Neural progenitor cell (in vitro differentiated cells): ENCODE data around the gene MAP3K1. TPM values are rescaled to one million over a fixed set of nuclear protein-coding genes. Genes with fewer than 3 reads are reported as not detected.

ENCODE experiments used
- DNase-seq: peaks from one replicate; pipeline ENCODE4 v3.0.0-alpha.2; 2016; ENCODE audit warnings: low spot score
- H2AFZ ChIP-seq: fragments of 200-600 bp; sonication (generic); replicated peaks from 2 replicates; pipeline ENCODE4 v1.6.1; 2016; ENCODE audit warnings: antibody characterized with exemption
- H3F3A ChIP-seq: fragments of 200-600 bp; sonication (generic); 2 replicates; pipeline ENCODE4 v1.6.1; 2016; ENCODE audit warnings: antibody characterized with exemption, low read depth
- H3K27ac ChIP-seq: fragments of 200-600 bp; sonication (generic); 2 replicates; pipeline ENCODE4 v1.5.1; 2016; ENCODE audit warnings: mild to moderate bottlenecking
- H3K27me3 ChIP-seq: fragments of 200-600 bp; sonication (generic); 2 replicates; pipeline ENCODE4 v1.6.1; 2016; ENCODE audit warnings: mild to moderate bottlenecking, moderate library complexity
- H3K36me3 ChIP-seq: fragments of 200-600 bp; sonication (generic); 2 replicates; pipeline ENCODE4 v1.5.1; 2016
- H3K4me1 ChIP-seq: fragments of 200-600 bp; sonication (generic); 2 replicates; pipeline ENCODE4 v1.6.1; 2016; ENCODE audit warnings: mixed run types
- H3K4me2 ChIP-seq: fragments of 200-600 bp; sonication (generic); 2 replicates; pipeline ENCODE4 v1.6.1; 2016
- H3K4me3 ChIP-seq: fragments of 200-600 bp; sonication (generic); 2 replicates; pipeline ENCODE4 v1.5.1; 2016
- H3K79me2 ChIP-seq: fragments of 200-600 bp; sonication (generic); 2 replicates; pipeline ENCODE4 v1.6.1; 2016; ENCODE audit warnings: low read depth
- H3K9ac ChIP-seq: fragments of 200-600 bp; sonication (generic); 2 replicates; pipeline ENCODE4 v1.6.1; 2016
- H3K9me3 ChIP-seq: fragments of 200-600 bp; sonication (generic); 2 replicates; pipeline ENCODE4 v1.5.1; 2016; ENCODE audit warnings: low read depth
- H4K20me1 ChIP-seq: fragments of 200-600 bp; sonication (generic); 2 replicates; pipeline ENCODE4 v1.6.1; 2016; ENCODE audit warnings: low read depth
- H3K27ac Mint-ChIP-seq: 3 replicates; pipeline ENCODE4 v1.8.0; 2021; ENCODE audit warnings: mixed read lengths
- H3K27me3 Mint-ChIP-seq: 2 replicates; pipeline ENCODE4 v1.8.0; 2022; ENCODE audit warnings: low read depth, mild to moderate bottlenecking, inconsistent platforms, moderate library complexity, mixed read lengths; ENCODE audit not compliant: insufficient read depth
- H3K36me3 Mint-ChIP-seq: 3 replicates; pipeline ENCODE4 v1.8.0; 2021; ENCODE audit warnings: mixed read lengths
- H3K4me1 Mint-ChIP-seq: 3 replicates; pipeline ENCODE4 v1.8.0; 2021; ENCODE audit warnings: mixed read lengths
- H3K4me3 Mint-ChIP-seq: 3 replicates; pipeline ENCODE4 v1.8.0; 2021; ENCODE audit warnings: mild to moderate bottlenecking, moderate library complexity, mixed read lengths
- H3K9me3 Mint-ChIP-seq: 3 replicates; pipeline ENCODE4 v1.8.0; 2020; ENCODE audit warnings: mixed read lengths
- EZH2 ChIP-seq: fragments of 200-600 bp; sonication (generic); IDR thresholded peaks from 2 replicates; pipeline ENCODE4 v1.6.1; 2017; ENCODE audit warnings: antibody characterized with exemption, mild to moderate bottlenecking, moderate library complexity
- EZH2phosphoT487 ChIP-seq: fragments of 200-600 bp; sonication (generic); IDR thresholded peaks from 2 replicates; pipeline ENCODE4 v1.6.1; 2017; ENCODE audit warnings: antibody characterized with exemption
- total RNA-seq: library from RNA; depleted of rRNA; stranded (reverse); fragments of >200 nt; gene quantifications from 2 replicates; pipeline ENCODE4 v1.2.3, GENCODE V29; 2015; ENCODE audit warnings: low replicate concordance
- TF ChIP-seq, protein P1 (sequence below): fragments of 200-600 bp; sonication (generic); IDR thresholded peaks from 2 replicates; pipeline ENCODE4 v1.5.1; 2017; ENCODE audit warnings: antibody characterized with exemption, mild to moderate bottlenecking

MAP3K1 gene
- total RNA-seq, 1 donor from 2014 or later = 22.2 TPM

DNA sequence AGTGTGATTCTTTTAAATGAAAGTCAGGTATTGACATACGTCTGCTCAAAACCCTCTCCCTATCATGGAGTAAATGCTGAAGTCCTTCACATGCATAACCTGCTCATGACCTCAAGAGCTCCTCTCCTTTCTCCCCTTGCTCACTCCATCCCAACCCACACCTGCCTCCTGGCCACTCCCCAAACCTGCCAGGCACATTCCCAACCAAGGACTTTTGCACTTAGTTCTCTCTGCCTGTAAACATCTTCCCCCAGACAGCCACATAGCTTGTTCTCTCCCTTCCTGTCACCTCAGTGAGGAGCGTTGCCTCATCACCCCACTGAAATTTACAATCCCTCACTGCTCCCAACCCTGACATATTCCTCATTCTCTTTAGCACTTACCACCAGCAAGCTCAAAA is 102.7 kb downstream of the MAP3K1 start:
- Histone ChIP-seq H3K9me3 (no peaks in the 10 kb centered on the region), H3K79me2 (peaks cover 23% of the 10 kb centered on the region), H3K4me2 (no peak overlapping the region), H3K4me1 (no peaks in the 10 kb centered on the region), H3K27ac (peak overlapping the region; percentile 47), H2AFZ (no peak overlapping the region), H3F3A (peaks cover 17% of the 10 kb centered on the region), H4K20me1 (no peaks in the 10 kb centered on the region), H3K9ac (no peak overlapping the region), H3K36me3 (peaks cover 22% of the 10 kb centered on the region), H3K4me3 (no peak overlapping the region), H3K27me3 (no peaks in the 10 kb centered on the region)
- no peak overlapping the region for H3K27ac Mint-ChIP-seq
- H3K27me3 Mint-ChIP-seq = no peaks in the 10 kb centered on the region
- peaks cover 15% of the 10 kb centered on the region for H3K36me3 Mint-ChIP-seq
- H3K4me3 Mint-ChIP-seq = no peak overlapping the region
- H3K4me1 Mint-ChIP-seq = no peaks in the 10 kb centered on the region
- TF ChIP-seq EZH2phosphoT487 (no peak), EZH2 (no peak)
- TF ChIP-seq, protein P1, sequence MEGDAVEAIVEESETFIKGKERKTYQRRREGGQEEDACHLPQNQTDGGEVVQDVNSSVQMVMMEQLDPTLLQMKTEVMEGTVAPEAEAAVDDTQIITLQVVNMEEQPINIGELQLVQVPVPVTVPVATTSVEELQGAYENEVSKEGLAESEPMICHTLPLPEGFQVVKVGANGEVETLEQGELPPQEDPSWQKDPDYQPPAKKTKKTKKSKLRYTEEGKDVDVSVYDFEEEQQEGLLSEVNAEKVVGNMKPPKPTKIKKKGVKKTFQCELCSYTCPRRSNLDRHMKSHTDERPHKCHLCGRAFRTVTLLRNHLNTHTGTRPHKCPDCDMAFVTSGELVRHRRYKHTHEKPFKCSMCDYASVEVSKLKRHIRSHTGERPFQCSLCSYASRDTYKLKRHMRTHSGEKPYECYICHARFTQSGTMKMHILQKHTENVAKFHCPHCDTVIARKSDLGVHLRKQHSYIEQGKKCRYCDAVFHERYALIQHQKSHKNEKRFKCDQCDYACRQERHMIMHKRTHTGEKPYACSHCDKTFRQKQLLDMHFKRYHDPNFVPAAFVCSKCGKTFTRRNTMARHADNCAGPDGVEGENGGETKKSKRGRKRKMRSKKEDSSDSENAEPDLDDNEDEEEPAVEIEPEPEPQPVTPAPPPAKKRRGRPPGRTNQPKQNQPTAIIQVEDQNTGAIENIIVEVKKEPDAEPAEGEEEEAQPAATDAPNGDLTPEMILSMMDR = no peak
- no peaks in the 10 kb centered on the region for H3K9me3 Mint-ChIP-seq
- DNase-seq = no peak

DNA sequence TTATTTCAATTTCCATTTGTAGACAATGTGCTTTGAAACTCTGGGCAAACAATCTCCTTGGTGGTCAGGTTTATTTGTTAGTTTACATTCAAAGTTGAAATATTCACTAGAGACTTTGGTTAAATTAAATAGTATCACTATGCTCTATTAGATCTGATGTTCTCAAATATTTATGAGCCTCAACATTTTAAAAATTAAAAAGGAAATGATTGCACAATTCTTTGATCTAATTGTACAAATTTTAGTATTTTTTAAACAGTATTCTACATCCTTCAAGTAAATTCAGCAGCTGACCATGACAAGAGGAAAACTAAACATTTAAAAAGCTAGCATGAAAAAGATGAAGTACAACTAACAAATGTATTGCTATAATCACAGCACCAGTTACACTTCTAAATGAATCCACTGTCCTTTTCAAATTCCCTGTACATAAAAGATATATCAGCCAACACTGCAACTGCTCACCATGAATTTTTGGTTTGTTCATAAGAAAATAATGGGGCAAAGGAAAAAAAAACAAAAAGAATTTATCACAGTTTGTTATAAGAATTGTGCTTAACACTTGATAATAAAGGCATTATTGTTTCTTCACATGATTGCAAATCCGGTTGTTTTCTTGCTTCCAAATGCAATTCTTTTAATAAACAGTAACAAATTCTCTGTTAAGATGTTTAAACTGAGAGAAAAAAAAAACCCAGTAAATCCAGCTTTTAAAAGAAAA is 104.8 kb downstream of the MAP3K1 start:
- no peaks in the 10 kb centered on the region for H3K9me3 ChIP-seq
- no peak for DNase-seq
- peaks cover 17% of the 10 kb centered on the region for H3F3A ChIP-seq
- H3K4me3 ChIP-seq = no peak overlapping the region
- Mint-ChIP-seq H3K4me3 (no peak overlapping the region), H3K27me3 (no peaks in the 10 kb centered on the region), H3K27ac (no peak overlapping the region), H3K9me3 (no peaks in the 10 kb centered on the region), H3K36me3 (peaks cover 29% of the 10 kb centered on the region), H3K4me1 (no peaks in the 10 kb centered on the region)
- H4K20me1 ChIP-seq = no peaks in the 10 kb centered on the region
- peaks cover 34% of the 10 kb centered on the region for H3K79me2 ChIP-seq
- H3K4me2 ChIP-seq = no peak overlapping the region
- no peak overlapping the region for H3K9ac ChIP-seq
- no peak overlapping the region for H3K27ac ChIP-seq
- no peak for TF ChIP-seq EZH2phosphoT487
- TF ChIP-seq, protein P1 = no peak
- no peak for TF ChIP-seq EZH2
- H2AFZ ChIP-seq = no peak overlapping the region
- H3K4me1 ChIP-seq = no peaks in the 10 kb centered on the region
- peaks cover 41% of the 10 kb centered on the region for H3K36me3 ChIP-seq
- no peaks in the 10 kb centered on the region for H3K27me3 ChIP-seq

DNA sequence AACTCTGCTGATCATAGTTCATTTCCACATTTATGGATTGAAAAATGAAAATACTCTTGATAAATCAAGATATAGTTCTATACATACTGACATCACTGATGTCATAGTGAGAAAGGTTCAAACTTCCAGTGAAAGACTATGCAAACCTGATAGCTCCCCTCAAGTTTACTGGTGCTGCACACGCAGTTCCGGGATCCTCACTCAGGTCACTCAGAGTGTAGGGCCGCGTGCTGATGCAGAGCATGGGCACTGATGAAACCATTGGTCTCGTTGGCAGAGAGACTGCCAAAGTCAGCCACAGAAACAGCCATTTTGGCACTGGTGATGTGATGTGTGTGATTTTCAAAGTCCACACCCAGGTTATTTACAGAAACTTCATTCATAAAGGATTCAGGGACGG is 107.6 kb downstream of the MAP3K1 start:
- Histone ChIP-seq H3K36me3 (peaks cover 55% of the 10 kb centered on the region), H3K9ac (no peak overlapping the region), H3K27ac (no peak overlapping the region), H3K4me1 (no peaks in the 10 kb centered on the region), H2AFZ (no peak overlapping the region), H4K20me1 (no peaks in the 10 kb centered on the region), H3K4me3 (no peak overlapping the region), H3F3A (peaks cover 10% of the 10 kb centered on the region), H3K79me2 (peaks cover 43% of the 10 kb centered on the region), H3K4me2 (no peak overlapping the region), H3K27me3 (no peaks in the 10 kb centered on the region), H3K9me3 (no peaks in the 10 kb centered on the region)
- no peaks in the 10 kb centered on the region for H3K9me3 Mint-ChIP-seq
- TF ChIP-seq EZH2phosphoT487 (no peak), EZH2 (no peak)
- TF ChIP-seq, protein P1 = no peak
- H3K4me3 Mint-ChIP-seq = no peak overlapping the region
- H3K27ac Mint-ChIP-seq = no peak overlapping the region
- DNase-seq = no peak
- no peaks in the 10 kb centered on the region for H3K4me1 Mint-ChIP-seq
- H3K27me3 Mint-ChIP-seq = no peaks in the 10 kb centered on the region
- peaks cover 49% of the 10 kb centered on the region for H3K36me3 Mint-ChIP-seq
